Fibroblast of villous mesenchyme (primary cell): Measurements from ENCODE around the gene TIRAP. TPM values are rescaled to one million over a fixed set of nuclear protein-coding genes. Genes with fewer than 3 reads are reported as not detected.

Experiments used
- DNase-seq: peaks from one replicate; pipeline ENCODE4 v3.0.0-alpha.2; 2010; ENCODE audit warnings: low read depth
- H3K4me3 ChIP-seq: 2 replicates; pipeline ENCODE4 v1.5.1; 2011; ENCODE audit warnings: low read depth, mild to moderate bottlenecking, low read length
- total RNA-seq: library from RNA; depleted of rRNA; stranded (reverse); fragments of >200 nt; gene quantifications from 2 replicates; pipeline ENCODE4 v1.2.3, GENCODE V29; 2012
- TF ChIP-seq, protein P1 (sequence below): IDR thresholded peaks from 2 replicates; pipeline ENCODE4 v1.5.1; 2012; ENCODE audit warnings: low read depth, mild to moderate bottlenecking, low read length; ENCODE audit not compliant: insufficient read depth

TIRAP gene
- total RNA-seq, 1 donor = 7.8 TPM

DNA sequence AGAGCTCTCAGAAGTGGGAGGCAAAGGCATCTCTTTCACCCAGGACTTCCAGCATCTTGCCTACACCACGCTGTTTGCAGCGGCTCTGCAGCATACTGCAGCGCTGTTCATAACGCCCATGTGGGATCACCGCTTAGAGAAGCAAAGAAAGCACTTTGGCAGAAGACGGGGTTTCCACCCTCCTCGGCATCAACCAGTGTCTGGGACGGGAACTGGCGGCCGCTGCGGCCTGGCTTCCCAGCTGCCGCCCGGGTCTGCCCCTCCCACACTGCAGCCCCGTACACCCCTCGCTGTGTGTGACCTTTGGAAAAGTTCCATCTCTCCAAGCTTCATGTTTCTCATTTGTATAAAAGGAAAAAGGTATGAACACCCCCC is 545 bp upstream of the TIRAP start:
- H3K4me3 ChIP-seq = peak overlapping the region; percentile 78
- peak; percentile 33 for DNase-seq
- TF ChIP-seq, protein P1, sequence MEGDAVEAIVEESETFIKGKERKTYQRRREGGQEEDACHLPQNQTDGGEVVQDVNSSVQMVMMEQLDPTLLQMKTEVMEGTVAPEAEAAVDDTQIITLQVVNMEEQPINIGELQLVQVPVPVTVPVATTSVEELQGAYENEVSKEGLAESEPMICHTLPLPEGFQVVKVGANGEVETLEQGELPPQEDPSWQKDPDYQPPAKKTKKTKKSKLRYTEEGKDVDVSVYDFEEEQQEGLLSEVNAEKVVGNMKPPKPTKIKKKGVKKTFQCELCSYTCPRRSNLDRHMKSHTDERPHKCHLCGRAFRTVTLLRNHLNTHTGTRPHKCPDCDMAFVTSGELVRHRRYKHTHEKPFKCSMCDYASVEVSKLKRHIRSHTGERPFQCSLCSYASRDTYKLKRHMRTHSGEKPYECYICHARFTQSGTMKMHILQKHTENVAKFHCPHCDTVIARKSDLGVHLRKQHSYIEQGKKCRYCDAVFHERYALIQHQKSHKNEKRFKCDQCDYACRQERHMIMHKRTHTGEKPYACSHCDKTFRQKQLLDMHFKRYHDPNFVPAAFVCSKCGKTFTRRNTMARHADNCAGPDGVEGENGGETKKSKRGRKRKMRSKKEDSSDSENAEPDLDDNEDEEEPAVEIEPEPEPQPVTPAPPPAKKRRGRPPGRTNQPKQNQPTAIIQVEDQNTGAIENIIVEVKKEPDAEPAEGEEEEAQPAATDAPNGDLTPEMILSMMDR = no peak

DNA sequence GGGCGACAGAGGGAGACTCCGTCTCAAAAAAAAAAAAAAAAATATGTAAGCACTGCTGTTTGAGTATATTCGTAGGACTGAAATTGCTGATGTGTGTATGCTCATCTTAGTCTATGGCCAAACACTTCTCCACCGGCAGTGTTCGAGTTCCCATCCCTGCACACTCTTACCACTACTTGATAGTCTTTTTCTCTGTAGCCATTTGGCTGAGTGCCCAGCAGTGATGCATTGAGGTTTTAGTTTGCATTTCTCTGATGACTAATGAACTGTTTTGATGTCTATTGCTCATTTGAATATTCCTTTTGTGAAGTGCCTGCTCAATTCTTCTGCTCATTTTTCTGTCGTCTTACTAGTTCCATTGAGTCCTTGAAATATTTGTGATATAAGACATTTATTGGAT is 1.9 kb downstream of the TIRAP start:
- DNase-seq = peak; percentile 94
- TF ChIP-seq, protein P1 = no peak
- H3K4me3 ChIP-seq = no peak overlapping the region

DNA sequence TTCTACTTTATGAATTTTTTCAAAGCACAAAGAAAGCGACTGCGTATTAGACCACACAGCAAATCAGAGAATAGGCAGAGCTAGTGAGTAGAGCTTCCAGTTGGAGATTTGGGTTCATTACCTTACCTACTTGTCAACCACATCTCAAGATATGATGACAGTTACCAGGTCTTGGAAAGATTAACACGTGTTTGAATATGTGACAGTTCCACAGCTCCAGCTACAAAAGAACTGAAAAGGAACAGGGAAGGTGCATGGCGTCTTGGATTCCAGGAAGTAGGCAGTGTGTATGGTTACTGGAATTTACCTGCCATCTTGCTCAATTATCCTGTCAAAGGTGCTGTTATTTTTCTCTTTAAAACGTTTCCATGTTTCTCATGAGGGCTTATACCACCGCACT is 5.3 kb downstream of the TIRAP start:
- no peak for DNase-seq
- TF ChIP-seq, protein P1 = no peak
- no peak overlapping the region for H3K4me3 ChIP-seq

DNA sequence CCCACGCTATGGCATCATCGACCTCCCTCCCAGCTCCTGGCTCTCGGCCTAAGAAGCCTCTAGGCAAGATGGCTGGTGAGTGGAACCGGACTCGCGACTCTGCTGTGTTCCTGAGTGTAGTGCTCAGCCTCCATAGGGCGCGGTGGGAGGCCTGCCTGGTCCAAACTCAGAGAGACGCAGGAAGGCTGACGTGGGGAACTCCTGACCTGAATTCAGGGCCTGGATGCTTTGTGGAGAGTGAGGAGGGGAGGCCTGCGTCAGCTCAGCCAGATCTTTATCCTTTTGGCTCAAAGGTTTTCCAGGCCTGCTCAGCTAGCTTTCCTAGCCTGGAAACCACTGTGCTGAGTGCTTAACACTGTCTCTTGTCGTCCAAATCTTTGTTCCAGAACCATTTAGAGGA is 8.0 kb downstream of the TIRAP start:
- H3K4me3 ChIP-seq = no peak overlapping the region
- DNase-seq = no peak
- TF ChIP-seq, protein P1 = no peak

DNA sequence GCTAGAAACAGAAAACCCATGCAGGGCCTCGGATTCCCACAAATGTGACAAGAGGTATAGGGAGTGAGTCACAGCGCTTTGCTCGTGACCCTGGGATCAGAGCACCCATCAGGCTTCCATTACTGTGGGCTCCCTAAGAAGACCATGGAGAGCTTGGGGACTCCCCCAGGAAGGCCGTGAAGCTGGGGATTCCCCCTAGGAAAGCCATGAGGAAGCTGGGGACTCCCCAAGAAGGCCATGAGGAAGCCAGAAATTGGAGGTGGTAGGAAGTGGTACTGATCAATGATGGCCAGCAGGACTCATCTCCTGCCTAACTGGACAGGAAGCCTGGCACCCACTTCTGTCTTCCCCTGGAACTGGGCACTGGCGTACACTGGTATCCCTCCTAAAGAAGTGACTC is 10.8 kb downstream of the TIRAP start:
- H3K4me3 ChIP-seq = no peak overlapping the region
- DNase-seq = no peak
- TF ChIP-seq, protein P1 = no peak

DNA sequence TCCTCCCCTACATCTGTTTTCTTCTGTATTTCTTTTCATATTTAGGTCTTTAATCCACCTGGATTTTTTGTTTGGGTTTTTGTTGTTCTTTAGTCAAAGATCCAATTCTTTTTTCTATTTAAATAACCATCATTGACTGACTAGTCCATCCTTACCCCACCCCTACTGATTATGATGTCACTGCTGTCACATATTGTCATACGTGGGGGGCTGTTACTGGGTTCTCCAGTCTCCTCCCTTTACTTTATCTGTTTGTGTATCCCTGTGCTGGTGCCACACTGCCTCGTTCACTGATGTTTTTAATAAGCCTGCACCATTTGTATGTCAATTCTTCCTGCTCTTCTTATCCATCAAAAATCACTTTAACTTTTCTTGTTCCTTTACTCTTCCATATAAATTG is 14.1 kb downstream of the TIRAP start:
- no peak for DNase-seq
- no peak overlapping the region for H3K4me3 ChIP-seq
- TF ChIP-seq, protein P1 = no peak
